NCI-H526 (cell line): ENCODE measurements around the gene METTL6.
"Not testable (repeated sequence)": the region's sequence is repeated elsewhere in the genome, so short reads cannot be mapped to it uniquely, and the experiment has no call there.

ENCODE experiments used
- DNase-seq, 2 experiments: peaks; one replicate each; lab custom pipeline; 2025; lab: John Stamatoyannopoulos, UW

The METTL6 gene

GRCh38 chr3:15368561-15369135 lies 58.7 kb downstream of the METTL6 start:
- no peak for DNase-seq

- DNase-seq: no peak
These were observed 60.3 kb downstream of the METTL6 start for GRCh38 chr3:15367059-15367458.

GRCh38 chr3:15364078-15364477 lies 63.3 kb downstream of the METTL6 start:
- not testable (repeated sequence) for DNase-seq

GRCh38 chr3:15361494-15362214 lies 65.7 kb downstream of the METTL6 start:
- no peak for DNase-seq

GRCh38 chr3:15360788-15361493 lies 66.4 kb downstream of the METTL6 start:
- no peak for DNase-seq
